PC-3 (cell line): ENCODE measurements around the gene MLEC. TPM values are rescaled to one million over a fixed set of nuclear protein-coding genes. Genes with fewer than 3 reads are reported as not detected.

Source experiments
- ATAC-seq: fragments of 200-7000 bp; cut with Tn5 transposase; 2 replicates; pipeline ENCODE4 v1.9.1; 2020; ENCODE audit warnings: mild to moderate bottlenecking, moderate library complexity
- BruUV-seq: library from RNA; stranded (reverse); fragments of 400-500 nt; replicated peaks from 2 replicates; lab custom pipeline; 2021; lab: Mats Ljungman, UMichigan
- CTCF ChIA-PET: fragments of 300-600 bp; sonication (Branson Sonifier 250); formaldehyde crosslinking; loops from one replicate; lab custom pipeline; 2022; ENCODE audit warnings: antibody characterized with exemption; lab: Charles Lee
- POLR2A ChIA-PET: fragments of 300-600 bp; sonication (Branson Sonifier 250); formaldehyde crosslinking; loops from one replicate; lab custom pipeline; 2022; ENCODE audit warnings: antibody characterized with exemption; ENCODE audit not compliant: unreplicated experiment; lab: Charles Lee
- DNase-seq: peaks from one replicate; pipeline ENCODE4 v3.0.0-alpha.2; 2015
- H2AFZ ChIP-seq: fragments of 300-600 bp; sonication (generic); 2 replicates; pipeline ENCODE4 v1.6.0; 2016; ENCODE audit warnings: antibody characterized with exemption, low read length
- H3F3A ChIP-seq: fragments of 300-600 bp; sonication (generic); one replicate; pipeline ENCODE4 v1.6.0; 2017; ENCODE audit warnings: antibody characterized with exemption, low read length, control low read depth, mild to moderate bottlenecking; ENCODE audit not compliant: unreplicated experiment
- H3K27ac ChIP-seq: fragments of 300-600 bp; sonication (generic); 2 replicates; pipeline ENCODE4 v1.5.1; 2016; ENCODE audit warnings: mild to moderate bottlenecking, low read length
- H3K27me3 ChIP-seq: fragments of 300-600 bp; sonication (generic); 2 replicates; pipeline ENCODE4 v1.6.1; 2016; ENCODE audit warnings: low read length, mixed read lengths
- H3K36me3 ChIP-seq: fragments of 300-600 bp; sonication (generic); 2 replicates; pipeline ENCODE4 v1.6.1; 2016; ENCODE audit warnings: low read depth, mixed run types, low read length, mixed read lengths
- H3K4me1 ChIP-seq: fragments of 300-600 bp; sonication (generic); 2 replicates; pipeline ENCODE4 v1.5.1; 2016; ENCODE audit warnings: low read length; ENCODE audit not compliant: insufficient read depth
- H3K4me2 ChIP-seq: fragments of 300-600 bp; sonication (generic); 2 replicates; pipeline ENCODE4 v1.6.0; 2016; ENCODE audit warnings: low read length
- H3K4me3 ChIP-seq: fragments of 300-600 bp; sonication (generic); 2 replicates; pipeline ENCODE4 v1.5.1; 2016; ENCODE audit warnings: mild to moderate bottlenecking, low read length, mixed read lengths
- H3K79me2 ChIP-seq: fragments of 300-600 bp; sonication (generic); 2 replicates; pipeline ENCODE4 v1.6.1; 2017; ENCODE audit warnings: low read length, mixed read lengths
- H3K9ac ChIP-seq: fragments of 300-600 bp; sonication (generic); 2 replicates; pipeline ENCODE4 v1.6.0; 2016; ENCODE audit warnings: mild to moderate bottlenecking, low read length
- H3K9me2 ChIP-seq: fragments of 300-600 bp; sonication (generic); replicated peaks from 2 replicates; pipeline ENCODE4 v1.6.1; 2016; ENCODE audit warnings: mixed run types, low read length, mixed read lengths
- H3K9me3 ChIP-seq: fragments of 300-600 bp; sonication (generic); 2 replicates; pipeline ENCODE4 v1.6.1; 2016; ENCODE audit warnings: low read length, mixed read lengths
- H4K20me1 ChIP-seq: fragments of 300-600 bp; sonication (generic); 2 replicates; pipeline ENCODE4 v1.6.1; 2016; ENCODE audit warnings: low read length, mixed read lengths
- EZH2 ChIP-seq: fragments of 300-600 bp; sonication (generic); IDR thresholded peaks from one replicate; pipeline ENCODE4 v1.6.1; 2017; ENCODE audit warnings: antibody characterized with exemption, mild to moderate bottlenecking, low read length; ENCODE audit not compliant: unreplicated experiment
- EZH2phosphoT487 ChIP-seq: fragments of 300-600 bp; sonication (generic); IDR thresholded peaks from 2 replicates; pipeline ENCODE4 v1.6.1; 2018; ENCODE audit warnings: mild to moderate bottlenecking, antibody characterized with exemption, low read length, borderline replicate concordance
- intact Hi-C: fragments of 100-400 bp; cut with micrococcal nuclease; formaldehyde crosslinking; loops from 2 replicates; pipeline ENCODE4 v1.9.0; 2023
- total RNA-seq: library from RNA; depleted of rRNA; stranded (reverse); fragments of >200 nt; gene quantifications from 2 replicates; pipeline ENCODE4 v1.2.3, GENCODE V29; 2014
- TF ChIP-seq, protein P1 (sequence below): fragments of 300-600 bp; sonication (generic); conservative IDR thresholded peaks from 2 replicates; pipeline ENCODE4 v1.5.1; 2017; ENCODE audit warnings: antibody characterized with exemption, low read depth, mild to moderate bottlenecking, low read length

MLEC gene
- total RNA-seq, 1 experiment from 2014 or later = 158 TPM

GRCh38 chr12:120711411-120711810 is 24.5 kb downstream of the MLEC start:
- H3K4me3 ChIP-seq = peak overlapping the region; percentile 83
- peak overlapping the region; percentile 92 for H3K9ac ChIP-seq
- peak overlapping the region; percentile 96 for H3K4me2 ChIP-seq
- CTCF ChIA-PET = interaction anchor here (1.0 kb wide), 1 partner anchor 62 kb away, joined by 5 read pairs; no protein-coding TSS in a partner anchor
- no peaks in the 10 kb centered on the region for H4K20me1 ChIP-seq
- peaks cover 25% of the 10 kb centered on the region for H3K79me2 ChIP-seq
- POLR2A ChIA-PET = interaction anchor here (0.6 kb wide), 1 partner anchor 32 kb away, joined by 3 read pairs; no protein-coding TSS in a partner anchor
- intact Hi-C loops = loop anchor here (2.0 to 5.0 kb wide), 3 partner anchors 23 to 261 kb away; partner anchors contain the start of gene SPPL3
- DNase-seq = no peak
- BruUV-seq = no TSS peak
- peak overlapping the region; percentile 77 for H2AFZ ChIP-seq
- TF ChIP-seq EZH2phosphoT487 = no peak
- TF ChIP-seq, protein P1, sequence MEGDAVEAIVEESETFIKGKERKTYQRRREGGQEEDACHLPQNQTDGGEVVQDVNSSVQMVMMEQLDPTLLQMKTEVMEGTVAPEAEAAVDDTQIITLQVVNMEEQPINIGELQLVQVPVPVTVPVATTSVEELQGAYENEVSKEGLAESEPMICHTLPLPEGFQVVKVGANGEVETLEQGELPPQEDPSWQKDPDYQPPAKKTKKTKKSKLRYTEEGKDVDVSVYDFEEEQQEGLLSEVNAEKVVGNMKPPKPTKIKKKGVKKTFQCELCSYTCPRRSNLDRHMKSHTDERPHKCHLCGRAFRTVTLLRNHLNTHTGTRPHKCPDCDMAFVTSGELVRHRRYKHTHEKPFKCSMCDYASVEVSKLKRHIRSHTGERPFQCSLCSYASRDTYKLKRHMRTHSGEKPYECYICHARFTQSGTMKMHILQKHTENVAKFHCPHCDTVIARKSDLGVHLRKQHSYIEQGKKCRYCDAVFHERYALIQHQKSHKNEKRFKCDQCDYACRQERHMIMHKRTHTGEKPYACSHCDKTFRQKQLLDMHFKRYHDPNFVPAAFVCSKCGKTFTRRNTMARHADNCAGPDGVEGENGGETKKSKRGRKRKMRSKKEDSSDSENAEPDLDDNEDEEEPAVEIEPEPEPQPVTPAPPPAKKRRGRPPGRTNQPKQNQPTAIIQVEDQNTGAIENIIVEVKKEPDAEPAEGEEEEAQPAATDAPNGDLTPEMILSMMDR = no peak
- no peak for TF ChIP-seq EZH2
- peaks cover 17% of the 10 kb centered on the region for H3K4me1 ChIP-seq
- H3K27me3 ChIP-seq = no peaks in the 10 kb centered on the region
- peaks cover 16% of the 10 kb centered on the region; the same call in 1 of the 2 replicates for H3K36me3 ChIP-seq
- peak; percentile 16 for ATAC-seq
- no peaks in the 10 kb centered on the region for H3K9me3 ChIP-seq
- H3K27ac ChIP-seq = no peak overlapping the region
- H3F3A ChIP-seq = peaks cover 6% of the 10 kb centered on the region
- no peaks in the 10 kb centered on the region for H3K9me2 ChIP-seq

- Histone ChIP-seq H3K36me3 (peaks cover 17% of the 10 kb centered on the region; the same call in 1 of the 2 replicates), H3K9me3 (no peaks in the 10 kb centered on the region), H3K27me3 (no peaks in the 10 kb centered on the region), H3K9ac (no peak overlapping the region), H3K4me3 (no peak overlapping the region), H3K9me2 (no peaks in the 10 kb centered on the region), H3K4me1 (peaks cover 17% of the 10 kb centered on the region), H2AFZ (no peak overlapping the region), H3F3A (peaks cover 6% of the 10 kb centered on the region), H3K4me2 (peak overlapping the region; percentile 96; the same call in 1 of the 2 replicates), H3K79me2 (peaks cover 25% of the 10 kb centered on the region), H4K20me1 (no peaks in the 10 kb centered on the region), H3K27ac (no peak overlapping the region)
- TF ChIP-seq EZH2phosphoT487 = no peak
- no peak for TF ChIP-seq EZH2
- TF ChIP-seq, protein P1 = no peak
- ChIA-PET CTCF (no interaction called here), POLR2A (no interaction called here)
- intact Hi-C loops = loop anchor here (5.0 kb wide), 2 partner anchors 190 to 260 kb away; partner anchors contain the start of gene SPPL3
- DNase-seq = no peak
- ATAC-seq = no peak
- BruUV-seq = no TSS peak
Measured at GRCh38 chr12:120712610-120713009, 25.7 kb downstream of the MLEC start.

GRCh38 chr12:120713861-120714482 is 27.0 kb downstream of the MLEC start:
- DNase-seq = peak; percentile 88
- Histone ChIP-seq H3K4me2 (no peak overlapping the region), H3K36me3 (peaks cover 27% of the 10 kb centered on the region; the same call in 1 of the 2 replicates), H3K4me1 (peaks cover 17% of the 10 kb centered on the region), H3K9me3 (no peaks in the 10 kb centered on the region), H3K9ac (no peak overlapping the region), H3K27me3 (no peaks in the 10 kb centered on the region), H4K20me1 (no peaks in the 10 kb centered on the region), H3K79me2 (peaks cover 25% of the 10 kb centered on the region), H3K27ac (no peak overlapping the region), H3F3A (peaks cover 6% of the 10 kb centered on the region), H2AFZ (no peak overlapping the region), H3K4me3 (no peak overlapping the region), H3K9me2 (no peaks in the 10 kb centered on the region)
- ChIA-PET POLR2A (no interaction called here), CTCF (no interaction called here)
- peak; percentile 55 for ATAC-seq
- TF ChIP-seq EZH2 (no peak), EZH2phosphoT487 (no peak)
- TF ChIP-seq, protein P1 = peak; percentile 96
- no TSS peak for BruUV-seq
- intact Hi-C loops = loop anchor here (1.0 to 5.0 kb wide), 4 partner anchors 67 to 258 kb away; partner anchors contain the start of gene SPPL3
